ENCODE data around the gene NLRP8.
"Not testable (repeated sequence)": the region's sequence is repeated elsewhere in the genome, so short reads cannot be mapped to it uniquely, and the experiment has no call there.

NLRP8 gene

GRCh38 chr19:55947532-55947931 is at the start of gene NLRP8:
NLRP8 (plus strand) TSS chr19:55947832.
- DNase-seq (ENCODE audit: low spot score), result no peak

GRCh38 chr19:55898911-55899310 is 48.7 kb upstream of the NLRP8 start:
- no peak for DNase-seq (ENCODE audit: low spot score)

GRCh38 chr19:55901369-55902079 is 46.1 kb upstream of the NLRP8 start:
- DNase-seq (ENCODE audit: low spot score), result no peak

- no peak for DNase-seq (ENCODE audit: low spot score)
Measured at GRCh38 chr19:55902080-55902751, 45.4 kb upstream of the NLRP8 start.

GRCh38 chr19:55907286-55907685 is 40.3 kb upstream of the NLRP8 start:
- no peak for DNase-seq (ENCODE audit: low spot score)

GRCh38 chr19:55907746-55908145 is 39.9 kb upstream of the NLRP8 start:
- DNase-seq (ENCODE audit: low spot score), result no peak

- DNase-seq (ENCODE audit: low spot score), result no peak
Measured at GRCh38 chr19:55909801-55910200, 37.8 kb upstream of the NLRP8 start.

- DNase-seq (ENCODE audit: low spot score), result no peak
Measured at GRCh38 chr19:55912916-55913315, 34.7 kb upstream of the NLRP8 start.

GRCh38 chr19:55913643-55914268 is 33.9 kb upstream of the NLRP8 start:
- no peak for DNase-seq (ENCODE audit: low spot score)

- no peak for DNase-seq (ENCODE audit: low spot score)
Measured at GRCh38 chr19:55923556-55923955, 24.1 kb upstream of the NLRP8 start.

- no peak for DNase-seq (ENCODE audit: low spot score)
Measured at GRCh38 chr19:55927991-55928390, 19.6 kb upstream of the NLRP8 start.

- not testable (repeated sequence) for DNase-seq (ENCODE audit: low spot score)
Measured at GRCh38 chr19:55929258-55929657, 18.4 kb upstream of the NLRP8 start.

- DNase-seq (ENCODE audit: low spot score), result no peak
Measured at GRCh38 chr19:55930996-55931515, 16.6 kb upstream of the NLRP8 start.

GRCh38 chr19:55931936-55932386 is 15.7 kb upstream of the NLRP8 start, which contains the start of gene NLRP13:
NLRP13 (minus strand) TSS chr19:55932336; CDS start chr19:55932311, 25 bp downstream.
- DNase-seq (ENCODE audit: low spot score), result no peak

- no peak for DNase-seq (ENCODE audit: low spot score)
Measured at GRCh38 chr19:55935206-55935605, 12.4 kb upstream of the NLRP8 start.

GRCh38 chr19:55939206-55939605 is 8.4 kb upstream of the NLRP8 start:
- no peak for DNase-seq (ENCODE audit: low spot score)

GRCh38 chr19:55940306-55940705 is 7.3 kb upstream of the NLRP8 start:
- DNase-seq (ENCODE audit: low spot score), result no peak

- not testable (repeated sequence) for DNase-seq (ENCODE audit: low spot score)
Measured at GRCh38 chr19:55950566-55950965, 2.9 kb downstream of the NLRP8 start.

GRCh38 chr19:55956431-55956830 is 8.8 kb downstream of the NLRP8 start:
- no peak for DNase-seq (ENCODE audit: low spot score)

GRCh38 chr19:55958356-55958755 is 10.7 kb downstream of the NLRP8 start:
- no peak for DNase-seq (ENCODE audit: low spot score)

GRCh38 chr19:55959996-55960675 is 12.5 kb downstream of the NLRP8 start:
- no peak for DNase-seq (ENCODE audit: low spot score)

GRCh38 chr19:55962186-55962585 is 14.6 kb downstream of the NLRP8 start:
- DNase-seq (ENCODE audit: low spot score), result no peak

All from HuH-7.5 (cell line).